OCI-LY7 (cell line): ENCODE results near the gene E2F4. TPM values are rescaled to one million over a fixed set of nuclear protein-coding genes. Genes with fewer than 3 reads are reported as not detected.

Experiments
- BruUV-seq: library from RNA; stranded (reverse); fragments of 400-500 nt; replicated peaks from 2 replicates; lab custom pipeline; 2021; lab: Mats Ljungman, UMichigan
- CTCF ChIA-PET: fragments of 300-600 bp; sonication (Branson Sonifier 250); formaldehyde crosslinking; loops from one replicate; lab custom pipeline; 2022; ENCODE audit warnings: antibody characterized with exemption; ENCODE audit not compliant: unreplicated experiment; lab: Charles Lee
- POLR2A ChIA-PET: fragments of 300-600 bp; sonication (Branson Sonifier 250); formaldehyde crosslinking; loops from one replicate; lab custom pipeline; 2022; ENCODE audit warnings: antibody characterized with exemption; lab: Charles Lee
- DNase-seq: peaks from one replicate; pipeline ENCODE4 v3.0.0-alpha.2; 2015; ENCODE audit warnings: low spot score
- H2AFZ ChIP-seq: fragments of 200-600 bp; sonication (generic), shearing (Covaris generic); 2 replicates; pipeline ENCODE4 v1.6.1; 2014; ENCODE audit warnings: mild to moderate bottlenecking, antibody characterized with exemption, low read length, moderate library complexity
- H3K27ac ChIP-seq: fragments of 200-600 bp; sonication (generic); 2 replicates; pipeline ENCODE4 v1.5.1; 2014; ENCODE audit warnings: mixed run types, low read depth, mild to moderate bottlenecking, moderate library complexity, low read length, inconsistent platforms; ENCODE audit not compliant: poor library complexity, severe bottlenecking
- H3K36me3 ChIP-seq: fragments of 200-600 bp; sonication (generic); 2 replicates; pipeline ENCODE4 v1.6.1; 2014; ENCODE audit warnings: mild to moderate bottlenecking, antibody characterized with exemption, low read length, moderate library complexity, mixed read lengths; ENCODE audit not compliant: insufficient read depth
- H3K4me1 ChIP-seq: fragments of 200-600 bp; sonication (generic); 2 replicates; pipeline ENCODE4 v1.5.1; 2014; ENCODE audit warnings: mild to moderate bottlenecking, low read length; ENCODE audit not compliant: insufficient read depth, poor library complexity, severe bottlenecking
- H3K4me2 ChIP-seq: fragments of 200-600 bp; sonication (generic); 2 replicates; pipeline ENCODE4 v1.6.1; 2014; ENCODE audit warnings: mild to moderate bottlenecking, low read length
- H3K4me3 ChIP-seq: fragments of 200-600 bp; sonication (generic); 2 replicates; pipeline ENCODE4 v1.5.1; 2014; ENCODE audit warnings: mild to moderate bottlenecking, low read depth, low read length; ENCODE audit not compliant: poor library complexity, severe bottlenecking
- H3K79me2 ChIP-seq: fragments of 200-600 bp; sonication (generic); 2 replicates; pipeline ENCODE4 v1.6.1; 2016; ENCODE audit warnings: low read depth, mild to moderate bottlenecking, low read length, moderate library complexity, mixed read lengths; ENCODE audit not compliant: insufficient read depth
- H3K9me2 ChIP-seq: fragments of 200-600 bp; sonication (generic); 2 replicates; pipeline ENCODE4 v1.6.1; 2016; ENCODE audit warnings: mild to moderate bottlenecking, low read length, mixed read lengths; ENCODE audit not compliant: insufficient read depth
- H3K9me3 ChIP-seq: fragments of 200-600 bp; sonication (generic); 2 replicates; pipeline ENCODE4 v1.6.1; 2014; ENCODE audit warnings: mild to moderate bottlenecking, mixed run types, low read length, mixed read lengths
- H4K20me1 ChIP-seq: fragments of 200-600 bp; sonication (generic); 2 replicates; pipeline ENCODE4 v1.6.1; 2014; ENCODE audit warnings: mild to moderate bottlenecking, antibody characterized with exemption, low read length, moderate library complexity, mixed read lengths; ENCODE audit not compliant: insufficient read depth
- CTCF ChIP-seq: fragments of 200-600 bp; sonication (generic); conservative IDR thresholded peaks from 2 replicates; pipeline ENCODE4 v1.5.1; 2014; ENCODE audit warnings: mild to moderate bottlenecking, antibody characterized with exemption, low read length, moderate library complexity, mixed read lengths
- EZH2phosphoT487 ChIP-seq: fragments of 200-600 bp; sonication (generic); IDR thresholded peaks from 2 replicates; pipeline ENCODE4 v1.6.1; 2018; ENCODE audit warnings: low read depth, borderline replicate concordance, mild to moderate bottlenecking, mixed run types, antibody characterized with exemption, low read length, moderate library complexity, mixed read lengths
- intact Hi-C: fragments of 100-400 bp; cut with micrococcal nuclease; formaldehyde crosslinking; loops from one replicate; pipeline ENCODE4 v1.10.0; 2022; ENCODE audit not compliant: unreplicated experiment
- total RNA-seq, 2 experiments: library from RNA; depleted of rRNA in 1 of 2; stranded (reverse); fragments of >200 nt in 1 of 2; shearing (Covaris generic) in 1 of 2; gene quantifications; 2 replicates each; pipeline ENCODE4 v1.2.3, GENCODE V29; 2014 to 2022

Gene E2F4
- total RNA-seq, 2 experiments from 2014 or later, result 124 to 157 TPM

GRCh38 chr16:67227567-67227921, 35.6 kb downstream of the E2F4 start:
- Histone ChIP-seq H4K20me1 (no peaks in the 10 kb centered on the region), H3K9me3 (no peaks in the 10 kb centered on the region), H3K79me2 (peaks cover 13% of the 10 kb centered on the region), H2AFZ (peak overlapping the region; percentile 53; the same call in 1 of the 2 replicates), H3K4me2 (peak overlapping the region; percentile 90), H3K36me3 (peaks cover 44% of the 10 kb centered on the region), H3K4me3 (peak overlapping the region; percentile 95), H3K9me2 (no peaks in the 10 kb centered on the region), H3K4me1 (peaks cover 18% of the 10 kb centered on the region), H3K27ac (peak overlapping the region; percentile 19)
- POLR2A ChIA-PET, result interaction anchor here (0.6 to 1.8 kb wide), 9 partner anchors 9 to 191 kb away, joined by 3 to 11 read pairs (median 5); partner anchors contain the start of gene FHOD1
- BruUV-seq, result no TSS peak
- no peak for DNase-seq
- intact Hi-C loops, result loop anchor here (1.0 to 5.0 kb wide), 3 partner anchors 20 to 210 kb away; partner anchors contain the start of genes E2F4 and FHOD1
- TF ChIP-seq CTCF (no peak), EZH2phosphoT487 (no peak)
- CTCF ChIA-PET, result interaction anchor here (0.6 to 1.8 kb wide), 6 partner anchors 9 to 314 kb away, joined by 3 to 7 read pairs (median 4); partner anchors contain the start of gene FHOD1

DNA sequence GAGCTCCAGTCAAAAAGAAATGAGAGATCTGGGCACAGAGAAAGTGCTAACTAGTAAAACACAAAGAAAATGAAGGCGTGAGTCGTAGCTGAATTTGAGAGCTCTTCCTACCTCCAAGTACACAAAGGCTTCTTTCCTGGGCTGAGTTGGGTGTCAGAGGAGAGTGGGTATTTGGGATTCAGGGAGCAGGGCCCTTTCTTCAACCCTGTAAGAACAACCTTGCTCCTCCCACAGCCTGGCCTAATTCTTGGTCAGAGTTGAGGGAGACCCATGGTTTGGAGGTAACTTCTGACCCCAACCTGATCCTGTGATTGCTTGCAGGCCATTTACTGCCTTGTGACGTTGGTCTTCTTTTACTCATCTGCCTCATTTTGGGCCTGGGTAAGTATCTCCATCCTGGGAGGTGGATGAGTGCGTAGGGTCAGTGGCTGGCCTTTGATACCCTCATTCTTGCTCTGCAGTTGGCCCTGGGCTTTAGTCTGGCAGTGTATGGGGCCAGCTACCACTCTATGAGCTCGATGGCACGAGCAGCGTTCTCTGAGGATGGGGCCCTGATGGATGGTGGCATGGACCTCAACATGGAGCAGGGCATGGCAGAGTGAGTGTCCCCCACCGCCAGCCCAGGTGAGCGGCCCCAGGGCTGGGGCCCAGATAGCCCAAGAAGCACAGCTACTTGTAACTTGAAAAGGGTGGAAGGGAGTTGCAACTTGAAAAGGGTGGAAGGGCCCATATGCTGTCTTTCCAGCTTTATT, 36.3 kb downstream of the E2F4 start:
- Histone ChIP-seq H3K27ac (no peak overlapping the region), H2AFZ (no peak overlapping the region), H3K4me1 (peaks cover 18% of the 10 kb centered on the region), H3K79me2 (peaks cover 13% of the 10 kb centered on the region), H3K36me3 (peaks cover 46% of the 10 kb centered on the region), H3K9me2 (no peaks in the 10 kb centered on the region), H4K20me1 (no peaks in the 10 kb centered on the region), H3K4me3 (peak overlapping the region; percentile 95), H3K9me3 (no peaks in the 10 kb centered on the region), H3K4me2 (peak overlapping the region; percentile 90)
- no peak for TF ChIP-seq CTCF
- no peak for DNase-seq
- TSS peak; percentile 65 for BruUV-seq
- intact Hi-C loops, result loop anchor here (5.0 kb wide), 1 partner anchor 211 kb away; no protein-coding TSS in a partner anchor
- ChIA-PET POLR2A (interaction anchor here (1.0 to 1.8 kb wide), 4 partner anchors 8 to 45 kb away, joined by 3 to 11 read pairs (median 6); partner anchors contain the start of gene FHOD1), CTCF (interaction anchor here (0.6 to 1.8 kb wide), 4 partner anchors 11 to 314 kb away, joined by 3 to 6 read pairs (median 4); partner anchors contain the start of gene FHOD1)

GRCh38 chr16:67228905-67229304, 37.0 kb downstream of the E2F4 start:
- no TSS peak for BruUV-seq
- CTCF ChIA-PET, result no interaction called here

More at GRCh38 chr16:67228905-67229304, 37.0 kb downstream of the E2F4 start:
- Histone ChIP-seq H3K9me2 (no peaks in the 10 kb centered on the region), H3K27ac (no peak overlapping the region), H4K20me1 (no peaks in the 10 kb centered on the region), H3K79me2 (peaks cover 13% of the 10 kb centered on the region), H3K4me3 (no peak overlapping the region), H3K9me3 (no peaks in the 10 kb centered on the region), H2AFZ (no peak overlapping the region), H3K4me2 (no peak overlapping the region), H3K4me1 (peaks cover 18% of the 10 kb centered on the region), H3K36me3 (peaks cover 50% of the 10 kb centered on the region)
- intact Hi-C loops, result loop anchor here (5.0 kb wide), 1 partner anchor 212 kb away; no protein-coding TSS in a partner anchor
- POLR2A ChIA-PET, result interaction anchor here (1.3 to 1.8 kb wide), 2 partner anchors 16 to 19 kb away, joined by 3 to 8 read pairs; partner anchors contain the start of gene FHOD1
- DNase-seq, result no peak
- TF ChIP-seq CTCF (no peak), EZH2phosphoT487 (no peak)
